Endothelial cell (in vitro differentiated cells): Measurements from ENCODE around the gene JPH4. TPM values are rescaled to one million over a fixed set of nuclear protein-coding genes. Genes with fewer than 3 reads are reported as not detected.
A peak's percentile ranks its signal among the peaks of the same experiment; 100 is the strongest.

ENCODE experiments used
- DNase-seq: peaks from one replicate; pipeline ENCODE4 v3.0.0; 2021; ENCODE audit warnings: low spot score
- H3K27ac Mint-ChIP-seq: one replicate; pipeline ENCODE4 v1.8.0; 2021; ENCODE audit warnings: mixed read lengths, inconsistent platforms; ENCODE audit not compliant: unreplicated experiment
- H3K27me3 Mint-ChIP-seq: one replicate; pipeline ENCODE4 v1.8.0; 2021; ENCODE audit warnings: mild to moderate bottlenecking, moderate library complexity, mixed read lengths, inconsistent platforms; ENCODE audit not compliant: unreplicated experiment
- H3K36me3 Mint-ChIP-seq: one replicate; pipeline ENCODE4 v1.8.0; 2021; ENCODE audit warnings: mild to moderate bottlenecking, low read depth, mixed read lengths, inconsistent platforms; ENCODE audit not compliant: unreplicated experiment
- H3K4me1 Mint-ChIP-seq: one replicate; pipeline ENCODE4 v1.8.0; 2021; ENCODE audit warnings: mild to moderate bottlenecking, mixed read lengths, inconsistent platforms; ENCODE audit not compliant: unreplicated experiment
- H3K4me3 Mint-ChIP-seq: one replicate; pipeline ENCODE4 v1.8.0; 2021; ENCODE audit warnings: mild to moderate bottlenecking, mixed read lengths, inconsistent platforms; ENCODE audit not compliant: unreplicated experiment
- H3K9me3 Mint-ChIP-seq: one replicate; pipeline ENCODE4 v1.8.0; 2021; ENCODE audit warnings: mixed read lengths, inconsistent platforms; ENCODE audit not compliant: unreplicated experiment
- CTCF ChIP-seq: fragments of 200-600 bp; sonication (generic); IDR thresholded peaks from one replicate; pipeline ENCODE4 v1.5.0; 2021; ENCODE audit warnings: antibody characterized with exemption; ENCODE audit not compliant: unreplicated experiment
- total RNA-seq: library from RNA; stranded (reverse); fragmentation: NEBNext Ultra II Directional; extraction: Animal tissue kit (Norgen Biotek cat#: 25700); gene quantifications from one replicate; pipeline ENCODE4 v1.2.1, GENCODE V29; 2021; ENCODE audit not compliant: unreplicated experiment

The JPH4 gene
- total RNA-seq, 1 donor from 2014 or later, result 0.64 TPM

GRCh38 chr14:23582906-23583760 is 4.5 kb upstream of the JPH4 start:
- DNase-seq, result no peak
- no peak overlapping the region for H3K27ac Mint-ChIP-seq
- H3K27me3 Mint-ChIP-seq, result peaks cover 16% of the 10 kb centered on the region
- no peaks in the 10 kb centered on the region for H3K4me1 Mint-ChIP-seq
- no peak overlapping the region for H3K4me3 Mint-ChIP-seq
- TF ChIP-seq CTCF, result no peak
- no peaks in the 10 kb centered on the region for H3K9me3 Mint-ChIP-seq
- no peaks in the 10 kb centered on the region for H3K36me3 Mint-ChIP-seq

DNA sequence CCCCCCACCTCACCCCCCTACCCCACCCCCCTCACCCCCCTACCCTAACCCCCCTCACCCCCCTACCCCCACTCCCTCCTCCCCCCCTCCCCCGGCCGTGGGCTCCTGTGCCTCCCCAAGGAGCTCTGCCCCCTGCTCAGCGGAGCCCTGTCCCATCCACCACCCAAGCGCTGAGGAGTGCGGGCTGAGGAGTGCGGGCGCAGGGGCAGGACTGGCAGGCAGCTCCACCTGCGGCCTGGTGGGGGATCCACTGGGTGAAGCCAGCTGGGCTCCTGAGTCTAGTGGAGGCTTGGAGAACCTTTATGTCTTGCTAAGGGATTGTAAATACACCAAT is 2.3 kb upstream of the JPH4 start:
- TF ChIP-seq CTCF, result no peak
- DNase-seq, result no peak
- Mint-ChIP-seq H3K9me3 (no peaks in the 10 kb centered on the region), H3K36me3 (no peaks in the 10 kb centered on the region), H3K4me3 (no peak overlapping the region), H3K27me3 (peaks cover 22% of the 10 kb centered on the region), H3K27ac (no peak overlapping the region), H3K4me1 (peaks cover 3% of the 10 kb centered on the region)

GRCh38 chr14:23580152-23580926 is 1.7 kb upstream of the JPH4 start:
- no peak for DNase-seq
- no peak for TF ChIP-seq CTCF
- no peaks in the 10 kb centered on the region for H3K9me3 Mint-ChIP-seq
- no peak overlapping the region for H3K27ac Mint-ChIP-seq
- peaks cover 3% of the 10 kb centered on the region for H3K4me1 Mint-ChIP-seq
- H3K36me3 Mint-ChIP-seq, result no peaks in the 10 kb centered on the region
- H3K4me3 Mint-ChIP-seq, result no peak overlapping the region
- H3K27me3 Mint-ChIP-seq, result peaks cover 22% of the 10 kb centered on the region

- H3K9me3 Mint-ChIP-seq, result no peaks in the 10 kb centered on the region
- no peak for DNase-seq
- no peaks in the 10 kb centered on the region for H3K36me3 Mint-ChIP-seq
- peak overlapping the region; percentile 42 for H3K27ac Mint-ChIP-seq
- H3K4me3 Mint-ChIP-seq, result peak overlapping the region; percentile 14
- peaks cover 3% of the 10 kb centered on the region for H3K4me1 Mint-ChIP-seq
- TF ChIP-seq CTCF, result no peak
- H3K27me3 Mint-ChIP-seq, result peaks cover 28% of the 10 kb centered on the region
Observed at GRCh38 chr14:23579739-23580138, 1.1 kb upstream of the JPH4 start.

GRCh38 chr14:23579311-23579630 is 681 bp upstream of the JPH4 start:
- Mint-ChIP-seq H3K4me3 (no peak overlapping the region), H3K9me3 (no peaks in the 10 kb centered on the region), H3K27ac (no peak overlapping the region), H3K4me1 (peaks cover 3% of the 10 kb centered on the region), H3K36me3 (no peaks in the 10 kb centered on the region), H3K27me3 (peaks cover 29% of the 10 kb centered on the region)
- TF ChIP-seq CTCF, result no peak
- no peak for DNase-seq
